GM19395 (cell line): ENCODE measurements around the gene SMARCD3.

ENCODE experiments used
- ATAC-seq: cut with Tn5 transposase; IDR thresholded peaks from one replicate; pipeline ENCODE4 v1.9.1; 2021; ENCODE audit warnings: mild to moderate bottlenecking, moderate library complexity; ENCODE audit not compliant: unreplicated experiment

The SMARCD3 gene

DNA sequence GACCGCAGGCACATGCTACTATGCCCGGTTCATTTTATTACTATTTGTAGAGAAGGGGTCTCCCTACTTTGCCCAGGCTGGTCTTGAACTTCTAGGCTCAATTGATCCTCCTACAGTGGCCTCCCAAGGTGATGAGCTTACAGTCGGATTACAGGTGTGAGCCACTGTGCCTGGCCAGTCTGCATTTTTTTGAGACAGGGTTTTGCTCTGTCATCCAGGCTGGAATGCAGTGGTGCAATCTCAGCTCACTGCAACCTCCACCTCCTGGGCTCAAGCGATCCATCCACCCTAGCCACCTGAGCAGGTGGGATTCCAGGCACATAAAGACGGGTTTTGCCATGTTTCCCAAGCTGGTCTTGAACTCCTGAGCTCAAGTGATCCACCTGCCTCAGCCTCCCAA lies 35.9 kb downstream of the SMARCD3 start:
- ATAC-seq: no peak

DNA sequence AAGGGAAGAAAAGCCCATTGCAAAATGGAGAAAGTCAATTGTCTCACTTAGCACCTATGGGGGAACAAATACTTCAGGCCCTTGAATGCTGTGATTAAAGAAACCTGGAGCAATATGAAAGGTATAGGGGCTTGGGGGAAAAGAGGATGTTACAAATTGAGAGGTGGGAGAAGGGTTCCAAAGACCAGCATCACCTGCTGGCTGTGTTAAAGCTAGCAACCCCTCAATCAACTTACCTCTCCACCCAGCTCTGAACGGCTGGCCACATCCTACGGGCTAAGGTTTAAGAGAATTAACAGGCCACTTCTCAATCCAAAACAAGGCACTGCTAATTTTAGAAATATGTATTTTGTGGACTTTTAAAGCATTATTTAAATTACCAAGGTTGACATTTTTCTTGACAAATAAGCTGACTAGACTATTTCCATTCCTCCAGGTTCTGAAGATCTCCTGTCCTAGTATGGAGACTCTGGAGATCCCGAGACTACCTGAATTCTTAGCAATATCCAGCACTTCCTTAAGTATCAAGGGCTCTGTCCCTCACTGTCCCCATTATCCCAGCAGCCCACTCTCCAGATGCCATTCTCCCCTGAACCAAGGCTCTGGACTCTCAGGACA lies 37.2 kb downstream of the SMARCD3 start:
- no peak for ATAC-seq

DNA sequence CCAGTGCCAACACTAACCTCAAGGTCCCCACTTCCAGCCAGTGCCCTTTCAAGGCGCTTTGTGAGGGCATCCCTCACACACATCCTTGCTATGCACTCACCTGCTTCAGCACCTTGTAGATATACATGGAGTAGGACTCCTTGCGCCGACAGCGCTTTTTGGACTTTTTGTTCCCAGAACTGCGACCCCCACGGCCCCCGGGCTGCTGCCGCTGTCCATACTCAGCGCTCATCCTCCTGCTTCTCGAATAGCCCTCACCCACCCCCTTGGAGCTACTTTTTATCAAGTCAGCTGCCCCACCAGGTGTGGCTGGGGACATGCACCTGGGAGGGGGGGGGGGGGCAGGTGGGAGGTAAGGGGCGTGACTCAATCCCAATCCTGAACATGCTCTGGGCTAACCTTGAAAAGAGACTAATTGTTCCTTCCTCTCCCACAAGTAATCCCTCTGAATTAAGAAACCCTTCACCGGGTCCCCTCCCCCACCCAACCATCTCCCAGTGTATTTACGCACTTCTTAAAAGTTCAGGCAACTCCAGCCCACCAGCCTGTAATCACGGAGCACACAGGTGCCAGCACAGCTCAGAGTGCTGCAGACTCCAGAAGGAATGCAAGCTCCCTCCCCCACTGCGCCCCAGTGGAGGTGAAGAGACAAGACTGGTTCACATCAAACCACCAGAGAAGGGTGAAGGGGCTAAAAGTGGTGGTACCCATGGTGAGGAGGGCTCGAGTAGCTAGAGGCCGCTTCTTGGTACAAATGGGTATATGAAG lies 38.2 kb downstream of the SMARCD3 start, which contains the start of gene H2BK1:
H2BK1 (minus strand) TSS at position 402 of the 768 bp plus-strand sequence; CDS start at position 232, 170 bp downstream.
- no peak for ATAC-seq

DNA sequence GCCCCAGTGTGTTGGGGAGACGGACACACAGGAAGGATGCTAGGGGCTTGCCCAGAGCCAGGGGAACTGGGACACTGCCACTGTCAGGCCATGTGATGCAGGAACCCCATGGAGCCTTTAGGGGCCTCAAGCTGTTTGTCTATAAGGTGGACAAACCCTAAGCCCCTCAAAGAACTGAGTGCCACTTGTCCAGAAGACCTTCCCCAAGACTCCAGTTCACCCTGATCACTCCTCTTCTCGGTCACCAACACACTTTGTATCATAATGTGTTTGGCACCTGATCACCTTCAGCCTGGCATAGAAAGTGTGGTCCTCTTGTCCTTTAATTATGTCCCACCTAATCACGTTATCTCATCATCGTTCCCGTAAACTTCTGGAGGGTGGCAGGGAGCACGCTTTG lies 38.9 kb downstream of the SMARCD3 start:
- no peak for ATAC-seq

DNA sequence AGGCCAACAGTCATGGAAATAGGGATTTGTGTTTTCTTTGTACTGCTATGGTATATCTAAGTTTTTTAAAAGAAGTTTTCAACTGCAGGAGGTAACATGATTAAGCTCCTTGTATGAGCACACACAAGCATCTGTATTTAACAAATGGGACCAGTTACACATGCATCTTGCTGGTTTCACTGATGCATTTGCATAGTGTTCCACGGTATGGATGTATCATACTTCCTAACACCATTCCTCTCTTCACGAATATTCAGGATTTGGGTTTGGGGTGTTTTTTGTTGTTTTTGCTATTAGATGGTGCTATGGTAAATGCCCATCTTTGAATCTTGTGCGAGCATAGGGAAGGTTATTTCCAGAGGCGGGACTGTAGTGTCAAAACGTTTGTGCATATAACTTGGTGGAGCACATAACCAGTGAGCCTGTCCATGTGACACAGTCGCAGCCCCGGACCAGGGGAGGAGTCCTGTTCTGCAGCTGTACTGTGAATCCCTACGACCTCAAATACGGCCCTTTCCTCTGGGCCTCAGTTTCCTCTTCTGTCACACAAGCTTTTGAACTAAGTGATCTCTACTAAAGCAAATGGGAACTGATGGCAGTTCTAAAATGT lies 40.1 kb downstream of the SMARCD3 start:
- ATAC-seq: no peak

DNA sequence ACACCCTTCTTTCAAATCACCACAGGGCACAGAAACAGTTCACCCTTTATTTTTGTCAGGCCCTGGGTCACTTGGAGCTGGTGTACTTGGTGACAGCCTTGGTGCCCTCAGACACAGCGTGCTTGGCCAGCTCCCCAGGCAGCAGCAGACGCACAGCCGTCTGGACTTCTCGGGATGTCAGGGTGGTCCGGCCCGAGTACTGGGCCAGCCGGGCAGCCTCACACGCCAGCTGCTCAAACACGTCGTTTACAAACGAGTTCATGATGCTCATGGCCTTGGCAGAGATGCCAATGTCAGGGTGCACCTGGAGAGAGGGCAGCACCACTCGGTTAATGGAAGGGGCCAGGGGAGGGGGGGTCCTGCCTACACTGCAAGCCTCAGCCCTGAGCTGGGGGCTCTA lies 40.7 kb downstream of the SMARCD3 start:
- ATAC-seq: no peak

DNA sequence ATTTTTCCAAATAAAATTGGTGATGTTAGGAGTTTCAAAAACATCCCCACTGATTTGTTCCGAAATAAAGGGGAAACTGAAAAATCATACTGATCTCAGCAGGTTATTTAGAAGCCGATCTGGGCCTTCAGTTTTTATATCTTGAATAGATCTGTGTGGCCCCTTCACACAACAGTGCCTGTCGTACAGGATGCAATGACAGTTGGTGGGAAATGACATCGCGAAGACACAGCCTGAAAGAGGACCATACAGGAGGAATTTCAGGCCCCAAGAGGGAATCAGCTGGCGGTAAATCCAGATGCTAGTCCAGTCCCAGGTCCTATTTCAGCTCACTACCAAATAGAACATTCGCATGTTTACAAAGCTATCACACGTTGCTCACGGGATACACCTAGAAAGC lies 41.2 kb downstream of the SMARCD3 start:
- no peak for ATAC-seq

DNA sequence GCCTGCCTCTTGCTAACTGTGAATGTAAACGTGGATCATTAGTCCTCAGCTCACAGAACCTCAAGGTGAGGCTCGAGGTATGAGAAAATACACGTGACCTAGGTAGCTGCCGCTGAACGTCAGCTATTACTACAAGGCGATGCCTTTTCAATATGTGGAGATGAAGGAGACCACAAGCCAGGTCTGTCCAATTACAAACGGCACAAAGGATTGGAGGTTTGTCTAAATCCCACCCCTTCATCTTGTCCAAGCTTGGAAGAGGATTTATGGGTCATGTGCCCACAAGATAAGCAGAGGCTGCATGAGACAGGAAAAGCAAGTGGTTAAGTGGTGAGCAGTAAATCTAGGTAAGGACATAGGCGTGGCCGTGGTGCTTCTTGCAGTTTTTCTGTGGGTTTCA lies 41.6 kb downstream of the SMARCD3 start:
- ATAC-seq: no peak

DNA sequence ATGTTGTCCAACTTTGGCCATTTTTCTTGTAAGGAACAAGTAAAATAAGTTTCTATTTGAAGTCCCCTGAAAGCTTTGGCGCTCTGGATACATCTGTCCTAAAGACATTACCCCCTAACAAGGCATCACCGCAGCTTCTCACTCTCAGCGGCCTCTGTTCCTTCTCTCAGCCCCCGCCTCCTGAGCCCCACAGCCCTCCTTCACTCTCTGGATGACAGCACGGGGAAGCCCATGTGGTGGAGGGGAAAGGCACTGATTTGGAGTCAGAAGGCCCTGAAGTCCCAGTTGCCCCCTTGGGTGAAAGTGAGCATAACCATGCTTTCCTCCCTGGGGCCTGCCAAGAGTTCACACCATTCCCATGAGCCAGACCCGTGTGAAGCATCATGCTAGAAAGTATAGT lies 42.8 kb downstream of the SMARCD3 start:
- ATAC-seq: no peak

DNA sequence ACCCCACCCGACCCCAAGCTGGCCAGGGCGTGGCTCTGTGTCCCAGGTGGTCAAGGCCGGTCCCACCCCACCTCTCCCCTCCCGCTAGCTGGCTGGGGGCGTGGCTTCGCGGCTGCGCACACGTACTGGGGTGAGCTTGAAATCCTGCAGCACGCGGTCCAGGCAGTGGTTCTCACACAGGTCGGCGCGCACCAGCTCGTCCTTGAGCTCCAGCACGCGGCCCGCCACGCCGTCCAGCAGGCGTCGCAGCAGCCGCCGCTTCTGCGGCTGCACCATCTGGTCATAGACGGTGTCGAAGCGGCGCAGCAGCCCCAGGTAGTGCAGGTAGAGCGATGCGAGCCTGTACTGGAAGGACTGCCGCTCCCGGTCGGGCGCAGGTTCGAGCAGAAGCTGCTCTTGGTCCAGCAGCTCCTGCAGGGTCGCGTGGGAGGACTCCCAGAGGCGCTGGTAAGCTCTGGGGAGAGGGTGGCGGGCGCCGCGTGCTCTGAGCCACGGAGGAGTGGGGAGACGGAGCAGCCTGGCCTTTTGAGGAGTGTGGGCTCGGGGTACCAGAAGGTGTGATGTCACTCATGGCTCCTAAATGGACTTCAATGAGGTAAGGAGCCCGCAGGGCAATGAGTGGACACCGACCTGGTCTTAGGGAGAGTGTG lies 44.0 kb downstream of the SMARCD3 start:
- no peak for ATAC-seq

DNA sequence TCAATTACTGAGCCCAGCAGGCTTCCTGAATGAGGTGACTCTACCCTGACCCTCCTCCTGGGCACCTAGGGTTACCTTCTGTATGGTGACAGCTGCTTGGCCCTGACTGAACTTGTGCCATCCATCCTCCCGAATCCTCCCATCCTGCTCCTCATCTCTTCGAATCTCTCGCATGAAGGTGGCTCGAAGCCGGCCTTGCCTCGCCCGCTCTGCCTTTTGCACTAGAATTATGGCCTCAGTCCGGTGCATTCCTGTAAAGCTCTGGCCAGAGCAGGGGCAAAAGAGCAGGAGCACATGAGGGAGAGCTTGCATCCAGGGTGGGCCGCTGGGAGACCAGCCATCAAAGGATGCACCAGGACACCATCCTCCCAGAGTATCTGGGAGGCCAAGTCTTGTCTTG lies 45.7 kb downstream of the SMARCD3 start:
- no peak for ATAC-seq

DNA sequence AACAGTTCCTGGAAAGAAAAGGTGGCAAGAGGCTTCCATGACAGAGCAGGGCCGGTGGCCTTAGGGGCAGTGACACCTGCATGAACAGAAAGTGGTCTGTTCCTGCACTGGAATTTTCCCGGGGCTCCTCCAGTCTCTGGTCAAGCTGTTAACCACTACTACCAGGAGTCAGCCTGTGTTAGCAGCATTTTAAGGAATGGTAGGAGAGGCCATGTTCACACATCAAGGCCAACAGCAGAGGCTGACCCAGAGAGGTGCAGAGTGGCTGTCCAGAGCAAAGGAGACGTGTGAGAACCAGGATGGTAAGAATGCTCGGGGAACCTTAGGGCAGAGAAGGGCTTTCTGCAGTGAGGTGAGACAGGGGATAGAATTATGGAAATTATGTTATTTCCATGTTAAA lies 46.7 kb downstream of the SMARCD3 start:
- no peak for ATAC-seq

DNA sequence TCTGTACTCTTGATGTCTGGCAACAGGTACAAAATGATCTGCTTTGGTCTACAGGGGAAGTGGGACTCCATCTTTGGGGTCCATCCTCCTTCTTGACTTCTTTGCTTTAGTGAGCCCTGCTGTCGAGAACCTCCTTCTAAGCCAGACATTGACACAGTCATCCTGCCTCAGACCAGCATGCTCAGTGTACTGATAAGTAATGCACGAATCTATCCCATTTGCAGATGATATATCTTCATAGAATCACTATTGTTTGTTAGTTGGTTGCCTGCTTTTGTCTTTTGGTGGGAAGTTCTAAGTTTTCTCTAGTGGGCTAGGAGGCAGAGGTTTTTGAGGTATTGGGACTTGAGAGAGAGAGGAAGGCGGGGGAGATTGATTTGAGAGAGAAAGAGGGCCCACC lies 47.1 kb downstream of the SMARCD3 start:
- ATAC-seq: no peak

DNA sequence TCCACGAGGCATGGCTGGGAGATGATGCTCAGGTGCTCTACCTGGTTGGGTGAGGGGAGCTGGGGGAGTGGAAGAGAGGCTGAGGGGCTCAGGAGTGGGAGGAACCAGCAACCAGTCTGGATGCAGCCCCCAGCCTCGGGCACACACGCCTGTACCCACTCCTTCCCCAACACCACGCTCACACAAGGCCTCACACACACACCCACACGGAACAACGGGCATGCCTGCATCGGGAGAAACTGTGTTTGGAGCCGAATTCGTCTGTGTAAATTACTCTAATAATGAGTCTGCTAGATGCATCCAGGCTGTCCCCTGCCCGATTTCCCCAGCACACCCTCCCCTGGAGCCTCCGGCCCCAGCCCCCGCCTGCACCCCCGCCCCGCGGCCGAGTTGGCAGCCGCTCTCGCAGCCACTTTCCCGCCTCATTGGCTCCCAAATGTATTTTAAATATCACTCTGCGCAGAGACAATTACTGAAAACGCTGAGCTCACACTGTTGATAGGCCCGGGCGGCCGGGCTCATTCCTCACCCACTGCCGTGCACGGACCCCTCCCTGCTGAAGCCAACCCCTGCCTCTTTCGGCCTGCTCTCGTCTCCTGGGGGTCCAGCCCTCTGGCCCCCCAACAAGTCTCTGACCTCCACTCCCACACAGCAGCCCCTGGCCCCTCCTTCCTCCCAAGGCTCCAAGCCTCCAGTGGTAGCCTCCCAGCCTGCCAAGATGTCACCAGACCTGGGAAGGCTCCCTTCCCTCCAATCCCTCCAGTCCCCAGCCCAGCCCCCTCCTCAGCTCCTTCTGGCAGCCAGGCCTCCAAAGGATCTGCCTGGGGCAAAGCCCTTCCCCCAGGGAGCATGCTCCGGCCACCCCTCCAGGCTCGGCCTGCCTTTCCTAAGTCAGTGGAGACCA lies 49.3 kb downstream of the SMARCD3 start:
- ATAC-seq: no peak

DNA sequence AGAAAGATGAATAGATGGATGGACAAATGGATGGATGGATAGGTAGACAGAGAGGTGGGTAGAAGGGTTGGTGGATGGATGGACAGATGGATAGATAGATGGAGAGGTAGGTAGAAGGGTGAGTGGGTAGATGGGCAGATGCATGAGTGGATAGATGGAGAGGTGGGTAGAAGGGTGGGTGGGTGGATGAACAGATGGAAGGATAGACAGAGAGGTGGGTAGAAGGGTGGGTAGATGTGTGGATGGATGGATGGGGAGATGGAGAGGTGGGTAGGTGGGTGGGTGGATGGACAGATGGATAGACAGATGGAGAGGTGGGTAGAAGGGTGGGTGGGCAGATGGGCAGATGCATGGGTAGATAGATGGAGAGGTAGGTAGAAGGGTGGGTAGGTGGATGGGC lies 50.6 kb downstream of the SMARCD3 start:
- ATAC-seq: no peak

DNA sequence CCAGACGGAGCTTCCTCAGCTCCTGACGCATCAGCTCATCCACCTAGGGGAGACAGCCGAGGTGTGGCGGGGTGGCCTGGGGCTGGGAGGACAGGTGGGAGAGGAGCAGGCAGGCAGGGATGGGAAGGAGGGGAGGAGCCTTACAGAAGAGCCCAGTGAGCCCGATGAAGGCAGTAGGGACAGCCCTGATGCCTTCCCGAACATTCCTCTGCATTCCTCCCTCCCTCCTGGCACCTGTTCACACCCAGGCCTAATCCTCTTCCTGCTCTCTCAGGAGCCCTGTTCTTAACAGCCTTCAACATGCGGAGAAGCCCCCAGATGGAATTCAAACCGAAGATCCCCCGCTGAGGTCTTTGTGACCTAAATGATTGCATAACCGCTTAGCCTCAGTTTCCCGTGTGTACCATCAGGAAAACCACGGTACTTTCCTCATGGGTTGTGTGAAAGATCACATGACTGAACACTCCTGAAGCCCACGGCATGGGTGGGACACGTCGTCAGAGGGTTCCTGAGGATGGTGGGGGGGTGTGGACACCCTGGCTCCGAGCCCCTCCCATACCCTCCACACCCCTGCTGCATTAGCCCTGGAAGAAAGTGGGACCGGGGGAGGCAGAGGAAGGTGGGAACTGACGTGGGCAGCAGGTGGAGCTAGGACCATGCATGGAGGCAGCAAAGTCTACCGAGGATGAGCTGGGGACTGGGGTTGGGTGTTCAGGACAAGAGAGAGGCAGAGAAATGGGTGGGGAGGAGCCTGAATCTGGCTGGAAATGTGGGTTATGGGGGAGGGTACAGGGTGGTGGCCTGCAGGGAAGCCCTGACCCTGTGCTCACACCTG lies 52.7 kb downstream of the SMARCD3 start:
- ATAC-seq: no peak

DNA sequence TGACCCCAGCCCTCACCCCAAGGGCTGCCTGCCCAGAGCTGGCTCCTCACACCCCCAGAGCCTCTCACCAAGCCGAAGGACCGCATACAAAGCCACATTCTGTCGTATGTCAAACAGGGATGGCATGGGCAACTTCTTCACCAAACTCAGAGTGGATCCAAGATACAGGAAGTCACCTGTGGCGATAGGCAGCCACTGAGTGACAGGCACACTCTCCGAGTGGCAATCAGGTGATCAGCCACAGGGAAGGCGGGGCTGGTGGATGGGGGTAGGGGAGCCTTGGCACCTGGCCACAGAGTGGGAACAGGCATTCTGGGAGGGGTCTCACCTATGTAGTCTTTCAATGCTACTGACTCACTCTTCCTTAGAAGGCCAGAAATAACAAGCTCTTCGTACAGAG lies 54.3 kb downstream of the SMARCD3 start:
- ATAC-seq: no peak

DNA sequence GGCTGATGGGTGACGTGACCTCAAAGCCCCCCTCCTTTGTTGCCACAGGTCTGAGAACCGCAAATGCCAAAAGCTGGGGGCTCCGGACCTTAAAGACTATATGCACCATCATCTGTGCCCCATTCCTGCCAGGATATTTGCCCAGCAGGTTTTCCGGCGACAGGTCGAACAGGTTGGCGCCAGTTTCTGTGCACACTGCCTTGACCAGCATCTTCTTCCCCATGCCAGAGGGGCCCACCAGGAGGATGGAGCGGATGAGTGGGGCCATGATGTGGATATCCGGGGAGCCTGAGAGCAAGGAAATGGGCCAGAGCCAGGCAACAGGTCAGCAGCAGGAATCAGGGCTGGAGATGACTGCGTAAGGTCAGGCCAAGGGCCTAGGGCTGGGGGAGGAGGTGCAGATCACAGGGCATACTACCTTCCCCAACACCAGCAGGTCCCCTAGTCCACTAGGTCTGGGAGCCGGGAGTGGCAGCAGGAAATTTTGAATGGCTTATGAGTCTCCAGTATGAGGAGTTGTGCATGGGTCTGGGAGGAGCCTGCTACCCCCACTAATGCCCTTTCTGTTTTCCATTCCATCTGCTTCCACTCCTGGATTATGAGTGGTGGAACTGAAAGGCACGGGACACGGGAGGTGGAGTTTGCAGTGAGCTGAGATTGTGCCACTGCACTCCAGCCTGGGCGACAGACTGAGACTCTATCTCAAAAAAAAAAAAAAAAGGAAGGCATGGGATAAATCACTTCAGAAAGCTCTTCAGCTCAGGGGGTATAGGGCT lies 55.1 kb downstream of the SMARCD3 start:
- no peak for ATAC-seq

DNA sequence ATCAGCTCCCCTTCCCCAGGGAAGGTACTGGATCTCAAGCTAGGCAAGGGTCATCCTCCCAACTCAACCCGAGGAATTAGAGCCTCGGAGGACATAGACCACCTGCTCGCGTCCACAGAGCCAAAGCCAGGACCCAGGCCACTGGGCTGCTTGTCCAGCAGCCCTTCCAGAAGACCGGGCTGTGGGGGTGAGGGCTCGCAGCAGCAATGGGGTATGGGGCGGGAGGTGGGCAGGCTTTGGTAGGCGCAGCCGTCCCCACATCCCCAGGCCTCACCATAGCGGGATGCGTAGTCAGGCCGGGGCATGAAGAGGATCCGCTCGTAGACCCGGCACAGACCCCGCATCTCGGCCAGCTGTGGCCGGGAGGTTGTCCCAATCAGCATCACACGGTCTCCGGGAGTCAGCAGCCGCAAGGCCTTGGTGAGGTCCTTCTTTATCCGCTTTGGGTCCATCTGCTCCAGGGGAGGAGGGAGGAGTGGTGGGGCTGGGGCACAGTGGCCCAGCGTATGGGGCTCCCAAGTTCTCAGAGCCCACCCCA lies 56.4 kb downstream of the SMARCD3 start:
- no peak for ATAC-seq
